Endothelial cell of umbilical vein (primary cell): ENCODE measurements around the gene HIP1.

Experiments used
- EZH2 ChIP-seq: IDR thresholded peaks from 2 replicates; pipeline ENCODE4 v1.6.1; 2012; ENCODE audit warnings: borderline replicate concordance, low read depth, mild to moderate bottlenecking, moderate library complexity, low read length, inconsistent platforms; ENCODE audit not compliant: severe bottlenecking
- FOS ChIP-seq: IDR thresholded peaks from 2 replicates; pipeline ENCODE4 v1.6.1; 2011; ENCODE audit warnings: mild to moderate bottlenecking, low read length, moderate library complexity, borderline replicate concordance; ENCODE audit not compliant: insufficient read depth
- MYC ChIP-seq: IDR thresholded peaks from one replicate; pipeline ENCODE4 v1.6.1; 2011; ENCODE audit warnings: mild to moderate bottlenecking, low read depth, low read length
- POLR2A ChIP-seq: IDR thresholded peaks from 2 replicates; pipeline ENCODE4 v1.6.1; 2012; ENCODE audit warnings: low read depth, mild to moderate bottlenecking, control low read depth, low read length
- POLR2AphosphoS5 ChIP-seq: IDR thresholded peaks from 2 replicates; pipeline ENCODE4 v1.6.1; 2012; ENCODE audit warnings: low read depth, mild to moderate bottlenecking, control low read depth, low read length, moderate library complexity; ENCODE audit not compliant: insufficient read depth
- TF ChIP-seq, protein P1 (sequence below), 2 donors: IDR thresholded peaks; 1 replicate in 1 of 2; 2 replicates in 1 of 2; pipeline ENCODE4 v1.5.1; 2011; ENCODE audit warnings: low read length in 2 of 2, mild to moderate bottlenecking in 2 of 2, moderate library complexity in 2 of 2, control low read depth in 1 of 2, inconsistent platforms in 1 of 2, low read depth in 1 of 2; ENCODE audit not compliant: insufficient read depth in 1 of 2; ENCODE audit errors: extremely low read depth in 1 of 2
- TF ChIP-seq, protein P2 (sequence below): IDR thresholded peaks from 2 replicates; pipeline ENCODE4 v1.6.1; 2011; ENCODE audit not compliant: insufficient read depth, insufficient read length

DNA sequence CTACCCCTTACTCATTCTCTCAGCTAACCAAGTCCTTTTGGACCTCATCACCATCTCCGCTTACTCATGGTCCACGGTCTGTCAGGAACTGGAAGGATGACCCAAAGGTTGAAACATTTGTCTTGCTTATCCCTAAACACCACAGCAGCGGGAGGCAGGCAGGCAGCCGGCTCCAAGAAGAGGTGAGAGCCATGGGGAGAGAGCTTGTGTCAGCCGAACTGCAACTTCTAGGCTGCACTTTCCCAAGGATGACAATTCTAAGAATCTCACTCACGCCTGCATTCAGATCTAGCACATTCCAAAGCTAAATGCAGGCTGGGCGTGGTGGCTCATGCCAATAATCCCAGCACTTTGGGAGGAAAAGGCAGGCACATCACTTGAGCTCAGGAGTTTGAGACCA, 160.7 kb downstream of the HIP1 start:
- TF ChIP-seq POLR2A (no peak), POLR2AphosphoS5 (no peak), EZH2 (no peak), MYC (no peak), FOS (no peak)
- TF ChIP-seq, protein P1, sequence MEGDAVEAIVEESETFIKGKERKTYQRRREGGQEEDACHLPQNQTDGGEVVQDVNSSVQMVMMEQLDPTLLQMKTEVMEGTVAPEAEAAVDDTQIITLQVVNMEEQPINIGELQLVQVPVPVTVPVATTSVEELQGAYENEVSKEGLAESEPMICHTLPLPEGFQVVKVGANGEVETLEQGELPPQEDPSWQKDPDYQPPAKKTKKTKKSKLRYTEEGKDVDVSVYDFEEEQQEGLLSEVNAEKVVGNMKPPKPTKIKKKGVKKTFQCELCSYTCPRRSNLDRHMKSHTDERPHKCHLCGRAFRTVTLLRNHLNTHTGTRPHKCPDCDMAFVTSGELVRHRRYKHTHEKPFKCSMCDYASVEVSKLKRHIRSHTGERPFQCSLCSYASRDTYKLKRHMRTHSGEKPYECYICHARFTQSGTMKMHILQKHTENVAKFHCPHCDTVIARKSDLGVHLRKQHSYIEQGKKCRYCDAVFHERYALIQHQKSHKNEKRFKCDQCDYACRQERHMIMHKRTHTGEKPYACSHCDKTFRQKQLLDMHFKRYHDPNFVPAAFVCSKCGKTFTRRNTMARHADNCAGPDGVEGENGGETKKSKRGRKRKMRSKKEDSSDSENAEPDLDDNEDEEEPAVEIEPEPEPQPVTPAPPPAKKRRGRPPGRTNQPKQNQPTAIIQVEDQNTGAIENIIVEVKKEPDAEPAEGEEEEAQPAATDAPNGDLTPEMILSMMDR (IDR thresholded peaks at IDR 0.05; ENCODE audit: extremely low read depth in 1 of 2, insufficient read depth in 1 of 2, low read depth in 1 of 2, low read length in 2 of 2), result no peak
- TF ChIP-seq, protein P2, sequence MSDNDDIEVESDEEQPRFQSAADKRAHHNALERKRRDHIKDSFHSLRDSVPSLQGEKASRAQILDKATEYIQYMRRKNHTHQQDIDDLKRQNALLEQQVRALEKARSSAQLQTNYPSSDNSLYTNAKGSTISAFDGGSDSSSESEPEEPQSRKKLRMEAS, result no peak
